ENCODE results near the gene CHERP.
A peak's percentile ranks its signal among the peaks of the same experiment; 100 is the strongest.
"Not testable (repeated sequence)": the region's sequence is repeated elsewhere in the genome, so short reads cannot be mapped to it uniquely, and the experiment has no call there.

CHERP gene

GRCh38 chr19:16575861-16576689 is 33.8 kb upstream of the CHERP start:
- DNase-seq: no peak

GRCh38 chr19:16575282-16575681 is 33.0 kb upstream of the CHERP start:
- DNase-seq: no peak

GRCh38 chr19:16573925-16574324 is 31.7 kb upstream of the CHERP start:
- DNase-seq: no peak

- DNase-seq: no peak
These were observed 31.1 kb upstream of the CHERP start for GRCh38 chr19:16573296-16573695.

- DNase-seq: peak; percentile 85
These were observed 30.3 kb upstream of the CHERP start, which contains the start of gene SLC35E1 for GRCh38 chr19:16572332-16573211. TSS of gene SLC35E1 (minus strand) at chr19:16572415. CDS start at chr19:16572364, 51 bp downstream.

GRCh38 chr19:16571822-16572331 is 29.6 kb upstream of the CHERP start:
- no peak for DNase-seq

- no peak for DNase-seq
These were observed 29.0 kb upstream of the CHERP start for GRCh38 chr19:16571283-16571682.

GRCh38 chr19:16569609-16570320 is 27.5 kb upstream of the CHERP start:
- DNase-seq: no peak

GRCh38 chr19:16566702-16567101 is 24.5 kb upstream of the CHERP start:
- DNase-seq: no peak

GRCh38 chr19:16566161-16566560 is 23.9 kb upstream of the CHERP start:
- no peak for DNase-seq

GRCh38 chr19:16564842-16565241 is 22.6 kb upstream of the CHERP start:
- no peak for DNase-seq

GRCh38 chr19:16562608-16563025 is 20.4 kb upstream of the CHERP start:
- DNase-seq: no peak

GRCh38 chr19:16561382-16561781 is 19.1 kb upstream of the CHERP start:
- no peak for DNase-seq

- DNase-seq: no peak
These were observed 17.6 kb upstream of the CHERP start for GRCh38 chr19:16559780-16560276.

GRCh38 chr19:16554776-16555175 is 12.5 kb upstream of the CHERP start:
- DNase-seq: no peak

- DNase-seq: not testable (repeated sequence)
These were observed 9.7 kb upstream of the CHERP start for GRCh38 chr19:16551902-16552301.

GRCh38 chr19:16548956-16549355 is 6.7 kb upstream of the CHERP start:
- no peak for DNase-seq

GRCh38 chr19:16544473-16545231 is 2.4 kb upstream of the CHERP start:
- DNase-seq: no peak

GRCh38 chr19:16543734-16544133 is 1.5 kb upstream of the CHERP start:
- not testable (repeated sequence) for DNase-seq

- DNase-seq: no peak
These were observed 754 bp upstream of the CHERP start for GRCh38 chr19:16542910-16543472.

GRCh38 chr19:16541526-16542044 is 652 bp downstream of the CHERP start:
- DNase-seq: no peak

Measured in NCI-H2029 treated with DMSO at 0.1 percent for 48 hours (cell line).